ENCODE measurements around the gene HSD17B1.

HSD17B1 gene

DNA sequence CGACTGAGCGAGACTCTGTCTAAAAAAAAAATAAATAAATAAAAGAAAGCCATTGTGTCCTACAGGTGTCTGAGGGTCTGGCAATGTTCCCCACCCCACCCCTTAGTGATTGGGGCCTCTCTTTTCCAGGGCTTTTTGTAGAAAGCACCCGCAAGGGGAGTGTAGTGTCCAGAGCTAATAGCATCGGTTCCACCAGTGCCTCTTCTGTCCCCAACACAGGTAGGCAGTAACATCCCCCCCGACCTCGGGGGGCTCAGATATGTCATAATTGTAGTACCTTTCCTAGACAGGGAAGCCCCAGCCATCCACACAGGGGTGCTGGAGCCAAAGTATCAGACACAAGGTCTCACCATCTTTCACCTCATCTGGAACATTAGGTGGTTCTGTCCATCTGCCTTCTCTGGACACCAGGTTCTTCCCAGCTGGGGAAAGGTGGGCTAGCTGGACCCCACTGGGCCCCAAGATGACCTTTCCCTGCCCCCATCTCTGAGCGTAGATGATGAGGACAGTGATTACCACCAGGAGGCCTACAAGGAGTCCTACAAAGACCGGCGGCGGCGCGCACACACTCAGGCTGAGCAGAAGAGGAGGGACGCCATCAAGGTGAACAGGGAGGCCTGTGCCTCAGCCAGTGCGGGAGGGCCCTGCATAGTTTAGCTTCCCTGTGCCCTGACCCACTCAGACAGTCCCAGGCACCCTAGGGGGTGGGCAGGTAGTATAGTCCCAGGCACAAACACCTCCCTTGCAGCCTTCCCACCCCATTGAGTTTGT is 15.8 kb downstream of the HSD17B1 start:
- DNase-seq = no peak

GRCh38 chr17:42571435-42572225 is 18.9 kb downstream of the HSD17B1 start:
- no peak for DNase-seq

DNA sequence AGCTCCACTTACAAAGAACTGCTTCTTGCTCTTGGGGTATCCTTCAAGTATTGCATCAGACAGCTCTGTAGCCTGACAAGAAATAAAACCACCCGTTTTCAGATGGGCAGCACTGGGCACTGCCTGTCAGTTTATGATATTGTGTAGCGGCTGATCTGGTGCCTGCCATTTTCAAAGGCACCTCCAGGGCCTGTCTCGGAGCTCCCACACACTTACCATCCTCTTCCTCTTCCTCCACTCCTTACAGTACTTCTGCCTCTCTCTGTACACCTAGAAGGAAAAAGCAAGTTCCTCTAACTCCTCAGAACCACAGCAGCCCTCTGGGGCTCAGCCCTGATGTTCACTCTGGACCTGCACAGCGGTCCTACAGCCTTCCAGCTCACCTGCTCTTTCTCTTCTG is 20.4 kb downstream of the HSD17B1 start:
- no peak for DNase-seq

- DNase-seq = no peak
Measured at GRCh38 chr17:42574463-42574862, 21.7 kb downstream of the HSD17B1 start.

DNA sequence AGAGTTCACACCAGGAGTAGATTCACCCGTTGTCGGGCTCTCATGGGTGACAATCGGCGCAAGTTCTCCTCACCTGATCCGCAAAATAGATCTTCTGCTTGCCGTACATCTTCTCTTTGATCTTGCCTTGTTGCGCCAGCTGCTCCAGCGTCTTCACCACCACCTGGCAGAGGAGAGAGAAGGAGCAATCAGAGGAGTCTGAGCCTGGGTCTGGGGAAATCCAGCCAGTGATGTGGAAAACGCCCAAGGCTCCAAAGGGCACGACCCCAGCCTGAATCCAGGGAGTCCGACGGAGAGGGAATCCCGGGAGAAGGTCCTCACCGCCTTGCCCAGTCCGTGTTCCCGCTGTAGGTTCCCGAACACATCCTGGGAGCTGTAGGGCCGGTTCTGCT is 24.4 kb downstream of the HSD17B1 start:
- DNase-seq = no peak

DNA sequence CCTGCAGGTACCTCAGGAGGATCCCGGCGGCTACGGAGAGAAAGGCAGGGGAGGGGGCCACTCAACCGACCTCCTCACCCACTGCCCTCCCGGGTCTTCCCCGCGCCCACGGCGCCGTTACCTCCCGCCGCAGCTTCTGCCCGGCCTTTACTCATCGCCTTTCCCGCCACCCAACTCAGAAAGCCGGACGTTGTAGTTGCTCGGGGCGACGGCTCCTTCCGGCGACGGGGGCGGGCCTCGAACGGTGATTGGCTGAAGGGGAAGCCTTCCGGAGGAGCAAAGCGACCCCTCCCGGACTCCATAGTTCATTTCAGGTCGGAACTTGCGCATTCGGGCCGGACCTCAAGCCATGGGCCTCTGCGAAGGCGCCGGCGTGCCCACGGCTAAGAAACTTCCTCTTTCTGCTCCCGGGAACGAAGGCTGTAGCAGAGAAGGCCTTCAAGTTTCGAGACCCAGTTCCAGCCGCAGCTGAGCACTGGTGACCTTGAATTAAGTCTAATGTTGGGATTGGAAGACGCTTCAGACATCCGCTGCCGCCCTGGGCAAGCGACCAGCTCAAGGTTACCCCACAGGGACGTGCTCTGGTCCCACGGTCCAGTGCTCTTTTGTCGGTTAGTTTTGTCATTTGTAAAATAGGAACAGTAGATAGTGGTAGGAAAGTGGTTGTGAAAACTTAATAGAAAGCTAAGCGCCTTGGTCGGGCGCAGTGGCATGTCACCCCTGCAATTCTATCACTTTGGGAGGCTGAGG is 25.0 kb downstream of the HSD17B1 start, which contains the start of gene PSMC3IP:
Gene PSMC3IP, minus strand, starts transcription at position 198 of the 750 bp plus-strand sequence. Its CDS starts 43 bp downstream, at position 155.
- DNase-seq = peak; percentile 96

GRCh38 chr17:42578282-42578869 is 25.7 kb downstream of the HSD17B1 start:
- DNase-seq = peak; percentile 77

DNA sequence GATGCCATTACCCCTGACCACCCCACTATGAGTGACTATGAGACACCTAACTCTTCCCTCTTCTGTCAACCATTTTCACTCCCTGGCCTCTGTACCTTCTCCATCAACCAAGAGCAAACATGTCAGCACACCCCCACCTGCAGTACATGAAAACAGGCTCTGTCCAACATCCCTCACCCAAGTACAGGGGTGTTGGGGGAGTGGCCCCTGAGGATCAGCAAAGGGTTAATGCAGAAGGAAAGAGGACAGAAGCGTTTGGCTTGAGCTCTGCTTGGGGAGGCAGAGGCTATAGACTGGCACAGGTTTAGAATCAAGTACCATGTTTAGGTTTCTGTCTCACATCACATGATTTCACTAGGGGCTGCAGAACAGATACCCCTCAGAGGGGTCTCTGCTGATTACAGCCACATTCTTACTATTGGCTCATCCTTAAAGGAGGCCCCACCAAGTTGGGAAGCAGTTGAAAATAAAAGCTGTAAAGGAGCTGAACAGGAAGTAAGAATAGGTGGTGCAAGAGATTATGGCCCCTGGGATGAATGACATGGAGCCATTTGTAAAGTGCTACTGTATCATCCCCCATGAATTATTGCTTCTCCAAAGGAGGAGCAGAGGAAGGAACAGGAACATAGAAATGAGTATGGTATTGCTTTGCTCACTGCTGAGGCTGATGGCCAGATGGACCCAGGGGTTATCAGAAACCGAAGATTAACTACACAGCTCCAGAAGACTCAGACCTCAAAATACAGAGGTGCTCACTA is 27.2 kb downstream of the HSD17B1 start:
- no peak for DNase-seq

GRCh38 chr17:42581744-42582270 is 29.1 kb downstream of the HSD17B1 start:
- no peak for DNase-seq

GRCh38 chr17:42584880-42585279 is 32.2 kb downstream of the HSD17B1 start:
- no peak for DNase-seq

DNA sequence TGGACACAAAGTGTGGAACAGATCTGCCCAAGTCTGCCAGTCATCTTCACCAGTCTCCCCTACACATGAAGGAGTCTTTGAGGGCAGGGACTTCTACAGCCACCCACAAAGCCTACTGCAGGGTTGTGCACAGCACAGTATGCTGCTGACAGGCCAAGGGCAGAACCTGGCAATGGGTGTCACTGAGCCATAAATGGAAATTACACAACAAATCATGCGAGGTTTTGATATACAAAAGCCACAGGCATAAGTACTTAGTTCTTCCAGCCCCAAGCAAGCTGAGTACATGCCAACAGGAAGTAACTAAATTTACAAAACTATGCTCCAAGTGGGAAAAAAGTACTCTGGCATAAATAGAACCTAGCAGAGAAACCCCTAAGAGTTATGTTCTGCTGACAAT is 32.6 kb downstream of the HSD17B1 start:
- DNase-seq = no peak

DNA sequence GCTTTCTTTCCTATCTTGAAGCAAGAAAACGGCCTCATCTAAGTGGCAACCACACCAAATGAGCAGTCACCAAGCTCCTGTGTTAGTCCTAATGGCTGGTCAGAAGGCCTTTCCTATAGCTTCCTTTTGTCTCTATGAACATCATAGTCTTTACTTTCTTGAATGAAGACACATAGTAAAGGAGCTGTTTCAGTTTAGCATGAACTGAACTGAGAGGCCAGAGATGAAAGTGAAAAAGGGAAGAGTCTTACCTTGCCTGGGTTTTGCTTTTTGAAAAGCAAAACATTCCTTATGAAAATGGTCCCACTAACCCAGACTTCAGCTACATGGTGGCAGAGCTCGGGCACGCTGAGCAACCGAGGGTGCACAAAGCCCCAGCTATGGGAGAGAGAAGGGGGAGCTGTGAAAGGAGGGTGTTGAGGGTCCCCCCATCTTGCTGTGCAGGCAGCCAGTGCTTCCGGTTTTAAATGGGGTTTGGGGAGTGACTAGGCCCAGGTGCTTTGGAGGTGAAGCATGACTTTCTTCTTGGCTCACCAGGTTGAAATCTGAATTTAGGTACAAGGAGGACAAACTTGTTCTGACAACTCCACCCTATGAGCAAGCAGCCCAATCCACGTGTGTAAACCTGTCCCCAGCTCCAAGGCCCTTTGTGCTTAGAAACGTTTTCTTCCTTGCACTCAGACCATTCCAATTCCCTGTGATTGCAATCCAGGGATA is 33.9 kb downstream of the HSD17B1 start:
- DNase-seq = no peak

- no peak for DNase-seq
Measured at GRCh38 chr17:42590886-42591285, 38.2 kb downstream of the HSD17B1 start.

GRCh38 chr17:42591411-42591810 is 38.7 kb downstream of the HSD17B1 start:
- DNase-seq = no peak

DNA sequence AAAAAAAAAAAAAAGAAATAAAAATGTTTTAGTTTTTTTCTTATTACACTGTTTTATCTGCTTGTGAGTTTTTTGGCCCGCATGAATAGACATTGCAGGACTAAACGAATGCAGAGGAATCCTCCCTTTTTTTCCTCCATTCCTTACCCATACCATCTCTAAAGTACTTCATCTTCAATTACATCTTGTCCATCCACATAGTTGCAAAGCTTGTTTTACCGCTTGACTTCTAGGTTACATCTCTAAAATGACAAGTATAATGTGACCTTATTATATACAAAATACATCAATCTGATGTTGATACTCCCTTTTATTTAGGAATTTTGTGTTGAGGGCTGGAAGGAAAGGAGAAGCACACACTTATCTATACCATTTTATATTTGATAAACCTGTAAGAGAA is 43.7 kb downstream of the HSD17B1 start:
- no peak for DNase-seq

GRCh38 chr17:42598905-42599304 is 46.2 kb downstream of the HSD17B1 start:
- DNase-seq = no peak

DNA sequence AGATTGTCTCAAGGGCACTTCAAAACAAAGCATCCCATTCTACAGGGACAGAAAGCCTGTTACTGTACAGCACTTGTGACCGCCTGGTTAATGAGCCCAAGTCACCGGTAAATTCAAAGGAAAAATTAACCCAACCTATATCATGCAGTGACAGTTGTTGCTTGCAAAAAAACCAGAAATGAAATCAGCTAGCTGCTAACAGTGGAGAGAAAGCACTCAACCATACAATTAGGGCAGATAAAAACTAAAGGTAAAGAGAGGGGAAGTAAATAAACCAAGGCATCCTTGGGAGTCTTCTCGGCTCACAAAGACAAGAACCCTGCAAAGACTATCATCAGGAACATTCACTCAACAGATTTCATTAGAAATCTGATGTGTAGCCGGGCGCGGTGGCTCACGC is 50.6 kb downstream of the HSD17B1 start:
- no peak for DNase-seq
